Activated CD4-positive, alpha-beta T cell treated with anti-CD3 and anti-CD28 coated beads, Interleukin-10, Interleukin-2, amounts not matched to agents 100 ng/mL and 50 ng/mL, durations not matched to agents 16 hours and 8 hours (primary cell): ENCODE data around the gene RUSC1.
A peak's percentile ranks its signal among the peaks of the same experiment; 100 is the strongest.
"Not testable (repeated sequence)": the region's sequence is repeated elsewhere in the genome, so short reads cannot be mapped to it uniquely, and the experiment has no call there.

Experiments
- DNase-seq: peaks from one replicate; pipeline ENCODE4 v3.0.0-alpha.2; 2020

The RUSC1 gene

DNA sequence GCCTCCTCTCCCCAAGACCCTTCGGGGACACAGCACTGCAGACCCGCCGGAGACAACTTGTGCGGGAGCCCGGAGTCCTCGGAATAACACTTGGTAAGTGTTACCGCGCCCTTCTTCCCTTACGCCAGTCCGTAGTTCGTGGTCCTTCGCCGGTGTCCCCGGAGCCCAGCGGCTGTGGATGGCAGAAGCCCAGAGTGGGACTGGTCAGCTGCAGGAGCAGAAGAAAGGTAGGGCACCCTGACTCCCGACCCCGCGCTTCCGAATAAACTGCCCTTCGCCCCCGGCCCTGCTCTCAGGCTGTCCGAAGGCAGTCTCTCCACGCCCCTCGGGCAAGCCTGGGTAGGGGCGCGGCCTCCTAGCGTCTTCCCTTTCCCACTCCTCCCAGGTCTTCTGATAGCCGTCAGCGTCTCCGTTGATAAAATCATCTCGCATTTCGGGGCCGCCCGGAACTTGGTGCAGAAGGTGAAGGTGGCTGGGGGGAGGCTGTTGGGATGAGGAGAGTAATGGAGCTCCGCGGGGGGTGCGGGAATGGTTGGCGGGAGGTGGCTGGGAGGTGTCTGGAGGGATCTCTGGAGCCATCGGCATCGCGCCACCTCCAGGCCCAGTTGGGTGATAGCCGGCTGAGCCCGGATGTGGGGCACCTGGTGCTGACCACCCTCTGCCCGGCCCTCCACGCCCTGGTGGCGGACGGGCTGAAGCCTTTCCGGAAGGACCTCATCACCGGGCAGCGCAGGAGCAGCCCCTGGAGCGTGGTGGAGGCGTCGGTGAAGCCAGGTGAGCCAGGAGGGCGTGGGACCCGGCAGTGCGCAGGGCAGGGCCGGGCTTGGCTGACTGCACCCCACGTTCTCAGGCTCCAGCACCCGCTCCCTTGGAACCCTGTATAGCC is 4.3 kb downstream of the RUSC1 start:
- no peak for DNase-seq

DNA sequence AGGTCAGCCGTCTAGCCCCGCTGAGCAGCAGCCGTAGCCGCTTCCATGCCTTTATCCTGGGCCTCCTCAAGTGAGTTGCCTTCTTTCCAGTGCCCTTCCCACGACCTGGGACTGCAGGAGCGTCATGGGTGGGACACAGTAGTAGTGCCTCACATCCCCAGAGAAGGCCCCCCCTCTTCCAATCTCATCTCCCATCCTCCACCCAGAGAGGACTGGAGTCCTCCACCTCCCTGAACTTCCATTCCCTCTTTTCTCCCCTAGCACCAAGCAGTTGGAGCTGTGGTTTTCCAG is 4.9 kb downstream of the RUSC1 start:
- DNase-seq, result no peak

DNA sequence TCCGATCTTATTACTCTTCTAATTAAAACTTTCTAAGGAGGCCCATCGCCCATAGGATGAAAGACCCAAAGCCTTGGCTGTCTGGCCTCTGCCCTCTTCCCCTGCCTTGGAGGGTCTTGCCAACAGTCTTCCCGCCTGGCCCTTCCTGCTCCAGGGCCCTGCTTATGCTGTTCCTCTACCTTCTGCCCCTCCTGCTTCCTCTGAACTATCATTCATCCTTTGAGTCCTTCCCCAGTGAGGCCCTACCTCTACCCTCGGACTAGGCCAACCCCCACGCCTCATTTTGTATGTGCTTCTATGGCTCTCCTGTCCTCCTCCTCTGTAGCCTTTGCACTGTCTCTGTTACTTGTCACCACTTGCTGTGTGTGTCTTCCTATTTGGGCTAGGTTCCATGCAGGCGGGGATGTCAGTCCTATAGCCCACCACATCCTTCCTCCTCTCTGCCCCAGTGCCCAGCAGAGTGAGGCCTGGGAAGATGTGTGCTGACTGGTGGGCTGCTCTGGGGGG is 5.4 kb downstream of the RUSC1 start:
- DNase-seq, result no peak

DNA sequence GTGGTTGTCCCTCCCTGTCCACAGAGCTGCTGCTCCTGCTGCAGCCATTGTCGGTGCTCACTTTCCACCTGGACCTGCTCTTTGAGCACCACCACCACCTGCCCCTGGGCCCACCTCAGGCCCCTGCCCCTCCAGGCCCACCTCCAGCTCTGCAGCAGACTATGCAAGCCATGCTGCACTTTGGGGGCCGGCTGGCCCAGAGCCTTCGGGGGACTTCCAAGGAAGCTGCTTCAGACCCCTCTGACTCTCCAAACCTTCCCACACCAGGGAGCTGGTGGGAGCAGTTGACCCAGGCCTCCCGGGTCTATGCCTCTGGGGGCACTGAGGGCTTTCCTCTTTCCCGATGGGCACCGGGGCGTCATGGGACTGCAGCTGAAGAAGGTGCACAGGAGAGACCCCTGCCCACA is 5.9 kb downstream of the RUSC1 start:
- no peak for DNase-seq

DNA sequence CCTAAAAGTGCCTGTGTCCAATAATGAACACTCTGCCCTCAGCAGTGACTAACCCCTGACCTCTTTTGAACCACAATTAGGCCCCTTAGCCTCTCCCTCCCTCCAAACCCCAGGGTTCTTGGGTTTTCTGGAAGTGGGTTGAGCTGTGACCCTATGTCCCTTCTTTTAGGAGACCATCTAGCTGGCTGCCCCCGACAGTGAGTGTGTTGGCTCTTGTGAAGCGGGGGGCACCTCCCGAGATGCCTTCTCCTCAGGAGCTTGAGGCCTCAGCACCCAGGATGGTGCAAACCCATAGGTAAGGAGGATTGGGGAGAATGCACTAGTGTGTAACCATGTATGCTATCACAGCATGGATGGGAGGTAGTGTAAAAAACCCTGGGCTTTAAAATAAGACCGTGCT is 7.3 kb downstream of the RUSC1 start:
- DNase-seq, result no peak

DNA sequence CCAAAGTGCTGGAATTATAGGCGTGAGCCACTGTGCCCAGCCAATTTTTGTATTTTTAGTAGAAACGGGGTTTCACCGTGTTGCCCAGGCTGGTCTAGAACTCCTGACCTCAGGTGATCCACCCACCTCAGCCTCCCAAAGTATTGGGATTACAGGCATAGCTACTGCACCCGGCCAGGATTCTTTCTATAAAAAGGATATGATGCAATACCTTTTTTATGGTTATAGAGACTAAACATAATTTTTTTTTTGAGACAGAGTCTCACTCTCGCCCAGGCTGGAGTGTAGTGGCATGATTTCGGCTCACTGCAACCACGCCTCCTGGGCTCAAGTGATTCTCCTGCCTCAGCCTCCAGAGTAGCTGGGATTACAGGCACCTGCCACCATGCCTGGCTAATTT is 8.2 kb downstream of the RUSC1 start:
- not testable (repeated sequence) for DNase-seq

DNA sequence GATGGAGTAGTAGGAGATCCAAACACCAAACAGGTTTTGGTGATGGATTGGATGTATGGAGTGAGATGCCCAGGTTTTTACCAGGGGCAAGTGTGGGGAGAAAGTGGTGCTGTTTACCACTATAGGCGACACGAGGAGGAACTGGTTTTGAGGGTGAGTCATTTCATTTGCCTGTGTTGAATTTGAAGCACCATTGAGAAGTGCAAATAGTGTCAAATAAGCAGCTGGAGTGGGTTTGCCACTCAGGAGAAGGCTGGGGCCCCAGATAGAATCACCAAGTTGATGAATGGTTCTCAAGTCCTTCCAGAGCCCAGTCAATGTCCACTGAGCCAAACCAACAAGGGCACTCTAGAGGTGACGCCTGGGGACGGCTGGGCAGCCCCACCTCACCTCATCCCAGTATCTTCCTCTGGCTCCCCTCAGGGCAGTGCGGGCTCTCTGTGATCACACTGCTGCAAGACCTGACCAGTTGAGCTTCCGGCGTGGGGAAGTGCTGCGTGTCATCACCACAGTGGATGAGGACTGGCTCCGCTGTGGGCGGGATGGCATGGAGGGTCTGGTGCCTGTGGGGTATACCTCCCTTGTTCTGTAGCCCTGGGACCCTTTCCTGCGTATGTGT is 9.4 kb downstream of the RUSC1 start:
- DNase-seq, result peak; percentile 26

DNA sequence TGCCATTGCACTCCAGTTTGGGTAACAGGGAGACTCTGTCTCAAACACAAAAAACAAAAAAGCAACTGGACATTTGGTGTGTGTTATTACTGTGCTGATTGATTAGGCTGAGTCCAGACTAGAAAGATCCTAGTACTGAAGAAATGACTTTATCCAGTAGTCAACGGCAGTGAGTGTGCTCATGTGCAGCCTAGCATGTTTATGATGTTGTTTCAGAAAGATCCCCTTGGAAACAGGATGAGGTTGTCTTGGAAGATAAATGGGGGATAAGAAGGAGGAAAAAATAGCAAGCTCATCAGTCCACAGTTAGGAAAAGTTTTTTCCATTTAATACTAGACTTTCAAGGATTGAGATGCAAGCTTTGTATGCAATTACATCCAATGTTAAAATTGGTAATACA is 14.3 kb downstream of the RUSC1 start:
- no peak for DNase-seq

DNA sequence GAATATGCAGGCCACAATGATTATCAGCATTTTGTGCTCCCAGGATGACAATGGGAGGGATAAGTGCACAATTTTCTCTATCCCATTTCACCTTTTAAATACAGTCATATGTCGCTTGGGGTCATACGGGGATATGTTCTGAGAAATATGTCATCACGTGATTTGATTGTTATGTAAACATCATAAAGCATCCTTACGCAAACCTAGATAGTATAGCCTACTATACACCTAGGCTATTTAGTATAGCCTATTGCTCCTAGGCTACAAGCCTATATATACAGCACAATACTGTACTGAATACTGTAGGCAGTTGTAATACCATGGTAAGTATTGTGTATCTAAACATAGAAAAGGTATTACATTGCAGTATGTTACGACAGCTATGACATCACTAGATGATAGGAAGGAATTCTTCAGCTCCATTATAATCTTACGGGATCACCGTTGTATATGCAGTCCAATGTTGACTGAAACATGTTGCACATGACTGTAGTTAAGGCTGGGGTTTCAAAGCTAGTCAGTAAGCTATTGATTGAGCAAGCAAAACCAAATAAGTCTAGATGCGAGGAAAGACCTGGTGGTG is 18.9 kb downstream of the RUSC1 start:
- no peak for DNase-seq

DNA sequence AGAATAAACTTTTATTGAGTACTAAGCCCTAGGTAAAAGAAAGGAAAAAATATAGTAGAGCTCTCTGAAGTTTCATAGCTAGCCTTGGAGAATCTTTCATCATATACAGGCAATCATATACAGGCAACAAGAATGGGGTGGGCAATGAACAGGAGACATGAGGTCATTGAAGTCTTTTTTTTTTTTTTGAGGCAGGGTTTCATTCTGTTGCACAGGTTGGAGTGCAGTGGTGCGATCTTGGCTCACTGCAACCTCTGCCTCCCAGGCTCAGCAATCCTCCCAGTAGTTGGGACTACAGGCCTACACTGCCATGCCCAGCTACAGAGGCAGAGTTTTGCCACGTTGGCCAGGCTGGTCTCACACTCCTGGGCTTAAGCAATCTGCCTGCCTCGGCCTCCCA is 22.1 kb downstream of the RUSC1 start:
- DNase-seq, result no peak

DNA sequence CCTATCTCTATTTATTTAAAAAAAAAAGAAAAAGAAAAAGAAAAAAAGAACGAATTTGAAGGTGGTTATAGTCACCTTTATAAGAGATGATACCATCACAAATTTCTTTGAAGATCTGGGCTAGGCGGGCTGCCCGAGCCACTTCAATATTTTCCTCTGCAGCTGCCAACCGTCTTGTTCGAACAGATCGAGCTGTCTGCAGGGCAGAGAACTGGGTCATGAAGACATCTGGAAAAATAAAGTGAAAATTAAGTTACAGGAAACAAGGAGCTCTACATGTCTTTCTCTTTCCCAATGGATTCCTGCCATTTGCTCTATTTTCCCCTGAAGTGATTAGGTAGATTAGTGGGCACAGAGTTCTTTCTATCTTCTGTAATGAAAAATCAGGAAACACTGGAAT is 31.9 kb downstream of the RUSC1 start:
- no peak for DNase-seq

DNA sequence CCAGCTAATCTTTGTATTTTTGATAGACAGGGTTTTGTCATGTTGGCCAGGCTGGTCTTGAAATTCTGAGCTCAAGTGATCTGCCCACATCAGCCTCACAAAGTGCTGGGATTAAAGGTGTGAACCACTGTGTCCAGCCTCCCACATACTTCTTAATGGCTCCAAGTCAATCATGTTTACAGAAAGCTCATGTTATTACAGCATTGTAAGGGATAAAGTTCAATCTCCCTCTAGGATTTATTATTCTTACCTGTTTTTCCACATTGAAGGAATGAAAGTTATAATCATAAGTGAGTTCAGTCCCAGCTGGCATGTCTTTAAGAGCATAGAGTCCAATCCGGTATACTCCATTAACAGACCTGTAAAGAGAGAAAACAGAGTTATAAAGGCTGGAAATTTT is 39.4 kb downstream of the RUSC1 start:
- DNase-seq, result no peak

DNA sequence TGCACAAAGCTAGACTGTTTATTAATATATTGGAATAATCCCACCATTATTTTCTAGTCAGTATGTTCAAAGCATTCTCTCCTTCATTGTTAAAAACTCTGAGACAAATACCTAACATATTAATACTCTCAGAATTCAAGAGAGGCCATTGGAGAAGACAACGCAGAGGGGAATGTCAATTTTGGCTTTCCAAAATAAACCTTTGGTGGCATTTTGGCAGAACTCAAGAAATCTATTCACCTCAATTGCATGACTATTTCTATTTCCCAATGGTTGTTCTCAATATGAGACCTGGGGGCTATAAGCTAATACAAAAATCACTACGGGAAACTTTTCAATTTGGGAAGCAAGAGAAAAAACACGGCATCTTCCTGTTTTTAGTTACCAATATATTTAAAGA is 58.5 kb downstream of the RUSC1 start:
- DNase-seq, result no peak

DNA sequence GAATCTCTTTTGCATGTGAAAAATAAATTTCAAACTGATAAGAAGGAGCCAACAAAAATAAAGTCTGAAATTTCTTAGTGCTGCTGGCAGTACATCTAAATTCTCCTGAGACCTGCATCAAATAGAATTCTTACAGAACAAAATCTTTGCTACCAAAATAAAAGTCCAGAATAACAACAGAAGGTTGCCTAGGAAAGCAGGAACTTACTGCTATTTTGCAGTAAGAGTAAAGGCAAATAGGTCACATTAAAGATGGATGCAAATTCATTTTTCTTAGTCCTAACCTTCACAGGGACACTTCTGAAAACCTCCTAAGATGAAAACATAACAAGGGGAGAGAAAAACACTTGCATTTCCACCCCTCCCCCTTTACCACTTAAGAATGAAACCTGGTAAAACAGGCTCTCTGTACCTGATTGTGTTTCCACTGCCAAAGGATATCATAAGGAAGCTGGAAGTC is 59.0 kb downstream of the RUSC1 start:
- no peak for DNase-seq
